HuH-7 (cell line): ENCODE data around the gene SERTAD4.

Experiments
- DNase-seq: peaks from one replicate; pipeline ENCODE4 v3.0.0; 2011; ENCODE audit warnings: low spot score

The SERTAD4 gene

DNA sequence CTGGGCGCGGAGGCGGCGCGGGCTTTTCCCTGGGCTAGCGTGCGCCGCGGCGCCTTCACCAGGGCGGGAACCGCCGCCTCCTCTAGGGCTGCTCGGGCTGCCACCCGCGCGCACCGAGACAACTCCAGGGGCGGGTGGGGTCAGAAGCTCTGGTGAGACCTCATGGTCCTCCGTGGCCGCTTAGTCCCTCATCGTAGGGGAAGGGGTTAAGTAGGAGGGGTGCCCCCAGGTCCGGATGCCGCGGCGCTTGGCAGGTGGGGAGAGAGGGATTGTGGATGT is 559 bp downstream of the SERTAD4 start:
- no peak for DNase-seq

DNA sequence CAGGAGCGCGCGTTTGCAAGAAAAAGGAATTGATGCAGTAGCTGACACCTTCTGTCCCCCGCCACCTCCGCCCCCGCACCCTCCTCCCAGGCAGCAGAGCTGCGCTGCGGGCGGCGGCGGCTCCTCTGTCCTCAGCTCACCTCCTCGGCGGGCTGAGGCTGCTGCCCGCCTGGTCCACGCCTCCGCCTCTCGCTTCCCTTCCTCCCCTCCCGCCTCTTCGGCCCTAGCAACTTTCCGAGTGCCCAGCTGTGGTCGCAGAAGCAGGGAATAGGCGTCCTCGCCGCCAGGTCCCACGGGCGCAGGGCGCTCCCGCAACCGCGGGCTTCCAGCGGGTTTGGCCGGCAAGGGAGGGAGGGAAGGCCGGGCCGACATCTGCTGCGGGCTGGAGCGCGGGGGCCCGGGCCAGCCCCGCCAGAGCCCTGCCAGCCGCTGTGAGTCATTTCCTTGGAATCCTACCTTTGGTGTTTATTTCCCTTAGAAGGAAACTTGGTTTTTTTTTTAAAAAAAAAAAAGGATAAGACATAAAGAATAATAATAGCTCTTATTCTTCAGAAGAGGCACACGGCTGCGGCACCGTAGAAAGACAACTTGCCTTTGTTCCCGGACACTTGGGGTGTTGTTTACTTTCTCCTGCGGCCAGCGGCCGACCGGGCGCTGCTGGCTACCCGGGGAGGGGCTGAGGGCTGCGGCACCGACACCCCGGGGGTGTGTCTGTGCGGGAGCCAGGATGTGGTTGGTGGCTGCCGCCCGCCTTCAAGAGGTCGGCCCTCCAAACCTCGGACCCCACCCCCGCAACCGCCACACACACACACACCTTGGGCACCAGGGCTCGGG is 1.1 kb downstream of the SERTAD4 start:
- DNase-seq, result no peak

DNA sequence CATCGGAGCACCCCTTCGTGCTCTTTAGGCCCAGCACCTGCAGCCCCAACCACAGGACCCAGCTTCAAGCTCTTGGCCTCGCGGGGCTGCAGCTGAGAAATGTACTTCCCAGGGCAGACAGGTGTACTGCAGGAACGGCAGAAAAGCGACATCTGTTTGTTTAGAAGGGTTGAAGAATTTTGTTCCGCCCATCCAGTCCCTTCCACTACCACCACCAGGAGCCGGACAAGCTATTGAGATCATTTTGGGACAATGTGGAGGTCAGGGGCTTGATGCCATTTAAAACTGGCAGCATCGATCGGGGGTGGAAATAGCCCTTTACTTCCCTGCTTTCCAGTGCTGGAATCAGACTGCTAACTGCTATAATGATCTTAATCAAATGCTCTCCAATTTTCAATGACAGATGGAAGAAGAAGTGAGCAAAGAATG is 1.7 kb downstream of the SERTAD4 start:
- no peak for DNase-seq

DNA sequence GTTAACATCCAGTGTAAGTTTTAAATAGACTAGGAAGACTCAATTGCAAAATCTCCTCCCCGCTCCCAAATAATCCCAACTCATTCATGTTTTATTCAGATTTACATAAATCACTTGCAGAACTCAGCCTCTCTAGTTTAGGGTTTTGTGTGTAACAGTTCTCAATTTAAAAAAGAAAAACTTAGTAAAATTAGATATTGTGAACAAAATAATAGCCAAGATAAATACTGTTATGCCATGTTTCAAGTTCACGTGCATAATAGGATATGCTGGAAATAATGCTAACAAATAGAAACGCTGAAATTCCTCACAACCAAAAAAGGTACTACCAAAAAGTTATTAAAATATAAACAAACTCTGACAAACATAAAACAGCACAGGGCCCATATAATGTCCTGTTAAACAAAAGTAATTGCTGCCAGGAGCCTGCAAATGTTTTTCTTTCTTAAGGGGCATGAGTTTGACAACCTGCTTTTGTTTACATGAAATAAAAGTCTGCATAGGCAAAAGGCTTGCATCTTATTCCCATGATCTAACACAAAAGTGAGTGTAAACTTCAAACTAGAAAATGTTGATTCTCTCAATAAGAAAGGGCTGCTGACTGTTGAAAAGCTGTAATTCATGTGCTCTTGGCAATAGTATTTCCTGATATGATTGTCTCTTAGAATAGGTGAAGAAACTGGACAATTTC is 2.9 kb downstream of the SERTAD4 start:
- DNase-seq, result no peak

DNA sequence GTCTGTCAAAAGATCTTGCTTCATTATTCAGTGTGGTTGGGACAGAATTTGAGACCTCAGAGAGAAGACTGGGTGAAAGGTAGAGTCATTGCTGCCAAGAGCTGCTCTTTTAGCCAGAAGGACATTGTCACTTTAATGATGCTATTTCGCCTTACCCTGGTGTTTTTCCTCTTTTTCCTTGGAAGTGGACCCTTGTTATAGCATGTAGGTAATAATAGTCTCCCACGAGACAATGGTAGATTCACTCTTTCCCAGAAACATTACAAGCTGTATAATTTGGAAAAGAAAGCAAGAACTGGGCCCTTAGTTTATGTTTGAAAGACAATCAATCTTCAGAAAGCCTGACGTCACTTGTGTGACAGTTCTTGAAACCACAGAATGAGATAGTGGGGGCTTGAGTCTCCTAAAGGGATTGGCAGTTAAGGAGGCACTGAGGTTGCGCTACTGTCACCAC is 3.8 kb downstream of the SERTAD4 start:
- no peak for DNase-seq

DNA sequence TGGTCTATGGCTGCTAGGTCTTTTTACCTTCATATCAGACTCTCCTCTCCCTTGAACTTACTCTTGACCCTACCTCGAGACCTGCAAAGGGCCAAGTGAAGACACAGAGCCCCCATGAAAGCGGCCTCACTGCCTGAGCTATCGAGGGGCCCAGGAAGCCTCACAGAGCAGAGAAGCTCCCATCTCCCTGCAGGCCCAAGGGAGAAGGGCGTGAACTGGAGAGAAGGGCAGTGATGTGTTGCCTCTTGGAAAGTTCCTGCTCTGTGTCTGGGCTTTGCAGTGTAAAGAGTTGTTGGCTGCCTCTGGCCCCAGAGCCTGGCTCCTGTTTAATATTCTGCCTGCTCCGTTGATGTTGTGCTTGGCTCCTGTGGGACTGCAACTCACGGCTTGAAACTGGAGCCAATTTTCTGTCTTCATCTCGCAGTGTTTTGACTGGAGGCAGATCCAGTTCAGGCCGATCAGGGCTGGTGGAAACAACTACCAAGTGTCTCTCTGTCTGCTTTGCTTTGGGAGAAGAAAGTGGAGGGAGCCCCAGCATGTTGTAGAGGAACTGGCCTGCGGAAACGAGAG is 4.3 kb downstream of the SERTAD4 start:
- DNase-seq, result no peak

DNA sequence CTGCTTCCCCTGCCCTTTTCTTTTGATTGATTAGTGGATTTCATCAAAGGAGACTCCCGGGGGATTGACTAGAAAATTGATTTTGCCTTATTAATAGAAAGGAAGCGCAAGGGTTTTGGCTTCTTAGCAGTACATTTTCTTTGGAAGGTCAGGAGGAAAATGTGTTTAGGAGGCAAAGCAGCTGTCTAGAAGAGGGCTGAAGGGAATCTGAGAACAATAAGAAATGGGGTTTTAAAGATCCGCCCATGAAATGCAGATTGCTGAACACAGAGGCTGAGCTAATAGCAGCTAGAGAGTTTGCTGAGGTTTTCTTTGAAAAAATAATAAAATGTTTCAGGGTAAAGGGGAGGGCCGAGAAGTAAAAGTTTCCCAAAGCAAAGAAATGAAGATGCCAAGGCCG is 4.9 kb downstream of the SERTAD4 start:
- no peak for DNase-seq

DNA sequence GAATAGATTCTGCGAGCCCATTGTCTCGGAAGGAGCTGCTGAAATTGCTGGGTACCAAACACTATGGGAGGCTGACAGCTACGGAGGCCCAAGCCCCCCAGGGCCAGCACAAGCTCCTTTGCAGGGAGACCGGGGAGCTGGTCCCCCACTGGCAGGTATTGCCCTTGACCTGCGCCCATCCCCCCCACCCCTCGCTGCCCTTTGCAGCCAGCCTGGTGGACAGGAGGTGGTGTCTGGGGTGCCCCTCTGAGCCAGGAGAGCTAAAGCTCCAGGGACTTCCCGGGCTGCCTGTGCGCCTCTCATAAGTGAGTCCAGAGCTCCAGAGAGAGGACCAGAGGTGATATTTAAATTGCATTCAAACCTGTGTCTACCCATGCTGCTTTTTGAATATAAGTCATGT is 5.4 kb downstream of the SERTAD4 start:
- DNase-seq, result no peak

DNA sequence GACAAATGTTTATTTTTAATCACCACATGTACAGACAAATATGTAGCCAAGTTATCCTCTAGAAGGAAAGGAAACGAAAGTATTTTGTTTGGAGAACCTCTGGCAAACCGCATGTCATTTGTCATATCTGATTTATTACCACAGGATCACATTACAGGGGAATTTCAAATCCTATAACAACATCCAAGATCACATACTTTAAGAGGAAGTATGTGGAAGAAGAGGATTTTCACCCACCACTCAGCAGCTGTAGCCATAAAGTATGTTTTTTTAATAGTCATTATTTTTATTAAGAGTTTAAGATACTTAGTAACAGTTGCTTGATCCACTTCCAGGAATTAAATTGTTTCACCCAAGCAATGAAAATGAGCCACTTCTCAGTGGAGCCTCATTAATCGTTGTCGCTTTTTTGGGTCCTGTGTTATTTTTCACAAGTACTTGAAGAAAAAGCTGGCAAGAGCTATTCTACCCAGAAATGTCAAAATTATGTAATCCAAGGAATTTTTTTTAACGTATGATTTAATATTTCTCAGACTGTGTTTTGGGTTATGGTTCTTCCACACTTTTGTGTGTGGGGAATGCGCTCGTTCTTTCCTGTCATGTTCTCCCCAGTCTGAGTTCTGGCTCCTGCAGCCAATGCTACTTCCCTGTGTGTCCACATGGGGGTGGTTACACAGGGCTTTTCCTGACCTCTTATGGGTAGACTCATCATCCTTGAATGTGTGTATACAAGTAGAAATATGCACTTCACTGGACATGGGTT is 6.9 kb downstream of the SERTAD4 start:
- DNase-seq, result no peak

DNA sequence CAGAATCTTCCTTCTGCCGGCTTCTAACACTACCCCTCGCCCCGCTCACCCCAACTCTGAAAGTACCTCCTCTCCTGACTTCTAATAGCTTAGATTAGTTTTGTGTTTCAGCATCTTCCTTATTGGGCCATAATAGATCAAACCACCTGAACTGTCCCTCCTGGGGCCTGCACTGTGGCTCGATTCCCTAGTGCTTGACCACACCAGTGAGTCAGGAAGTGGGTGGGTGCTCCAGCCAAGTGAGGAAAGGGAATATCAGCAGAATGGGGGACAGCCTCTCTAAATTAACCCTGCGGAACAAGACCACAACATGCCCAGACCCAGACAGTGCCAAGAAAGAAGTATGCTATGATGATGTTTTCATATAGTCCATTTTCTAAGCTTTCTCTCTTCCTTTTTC is 8.5 kb downstream of the SERTAD4 start:
- no peak for DNase-seq

DNA sequence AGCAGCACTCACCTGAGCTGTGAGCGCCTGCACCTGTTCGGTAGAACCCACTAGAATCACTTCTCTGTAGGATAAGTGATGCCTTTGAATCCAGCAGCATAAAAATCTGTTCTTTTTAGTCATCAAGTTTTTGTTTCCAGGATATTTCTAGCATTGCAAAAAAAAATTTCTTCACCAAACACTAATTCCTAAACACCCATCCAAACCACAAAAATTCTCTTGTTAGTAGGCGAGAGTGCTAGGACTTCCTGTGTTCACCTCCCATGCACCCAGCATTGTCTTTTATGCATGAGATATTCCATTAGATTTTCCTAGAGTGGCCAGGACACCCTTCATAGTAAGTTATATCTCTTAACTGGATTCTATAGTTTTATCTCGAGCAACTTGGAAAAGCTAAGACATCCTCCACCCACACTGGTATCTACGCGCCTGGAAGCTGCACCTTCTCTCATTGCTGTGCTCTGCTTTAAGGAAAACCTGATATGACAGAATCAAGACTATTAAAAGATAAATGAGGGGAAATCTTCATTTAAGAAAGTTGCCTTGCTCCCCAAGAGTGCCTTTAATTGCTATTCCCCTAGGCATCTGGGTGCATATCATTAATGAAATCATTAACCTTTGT is 12.3 kb downstream of the SERTAD4 start:
- no peak for DNase-seq

DNA sequence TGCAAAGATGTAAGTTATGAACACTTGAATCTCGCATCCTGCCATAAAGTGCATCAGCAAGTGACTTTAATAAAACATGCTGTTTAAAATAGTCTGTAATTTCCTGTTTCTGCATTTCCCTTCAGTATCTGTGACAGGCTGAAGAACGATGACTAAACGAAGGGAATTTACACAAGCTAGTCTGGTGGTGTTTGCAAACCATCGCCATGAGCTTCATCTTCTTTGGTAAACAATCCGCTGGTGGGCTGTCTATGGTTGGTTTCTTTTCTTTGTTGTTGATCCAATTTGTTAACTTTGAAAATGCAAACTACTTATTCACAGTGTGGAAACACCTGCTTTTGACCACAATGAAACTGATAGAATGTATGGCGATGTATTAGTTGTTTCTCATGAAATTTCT is 13.9 kb downstream of the SERTAD4 start:
- no peak for DNase-seq

DNA sequence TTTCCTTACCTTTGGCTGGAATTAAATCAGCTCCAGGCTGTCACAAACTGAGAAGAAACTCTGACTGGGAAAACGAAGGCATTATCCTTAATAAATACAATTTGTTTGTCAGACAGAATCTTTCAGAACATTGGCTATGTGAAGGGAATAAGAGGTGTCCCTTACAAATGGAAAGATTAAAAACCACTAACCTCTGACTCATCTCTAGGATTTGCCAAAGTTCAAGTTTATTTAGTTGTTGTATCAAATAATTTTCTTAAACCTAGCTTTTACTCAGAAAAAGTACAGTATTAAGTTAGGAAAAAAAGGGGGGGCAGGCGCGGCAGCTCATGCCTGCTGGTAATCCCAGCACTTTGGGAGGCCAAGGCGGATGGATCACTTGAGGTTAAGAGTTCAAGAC is 15.7 kb downstream of the SERTAD4 start:
- DNase-seq, result no peak

DNA sequence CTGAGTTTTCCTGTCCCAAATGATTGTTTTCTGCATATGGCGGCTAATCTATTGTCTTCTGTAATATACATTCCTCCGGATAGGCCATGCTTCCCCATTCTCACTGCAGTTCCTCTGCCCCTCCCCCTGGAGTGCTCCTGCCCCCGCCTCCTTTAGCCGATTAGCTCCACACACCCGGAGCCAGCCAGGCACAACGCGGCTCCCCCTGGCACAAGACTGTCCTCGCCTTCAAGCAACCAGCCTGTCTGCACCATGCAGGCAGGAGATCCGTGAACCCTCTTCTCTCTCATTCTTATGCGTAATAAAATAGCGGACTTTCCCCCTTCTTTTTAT is 18.0 kb downstream of the SERTAD4 start:
- DNase-seq, result no peak

DNA sequence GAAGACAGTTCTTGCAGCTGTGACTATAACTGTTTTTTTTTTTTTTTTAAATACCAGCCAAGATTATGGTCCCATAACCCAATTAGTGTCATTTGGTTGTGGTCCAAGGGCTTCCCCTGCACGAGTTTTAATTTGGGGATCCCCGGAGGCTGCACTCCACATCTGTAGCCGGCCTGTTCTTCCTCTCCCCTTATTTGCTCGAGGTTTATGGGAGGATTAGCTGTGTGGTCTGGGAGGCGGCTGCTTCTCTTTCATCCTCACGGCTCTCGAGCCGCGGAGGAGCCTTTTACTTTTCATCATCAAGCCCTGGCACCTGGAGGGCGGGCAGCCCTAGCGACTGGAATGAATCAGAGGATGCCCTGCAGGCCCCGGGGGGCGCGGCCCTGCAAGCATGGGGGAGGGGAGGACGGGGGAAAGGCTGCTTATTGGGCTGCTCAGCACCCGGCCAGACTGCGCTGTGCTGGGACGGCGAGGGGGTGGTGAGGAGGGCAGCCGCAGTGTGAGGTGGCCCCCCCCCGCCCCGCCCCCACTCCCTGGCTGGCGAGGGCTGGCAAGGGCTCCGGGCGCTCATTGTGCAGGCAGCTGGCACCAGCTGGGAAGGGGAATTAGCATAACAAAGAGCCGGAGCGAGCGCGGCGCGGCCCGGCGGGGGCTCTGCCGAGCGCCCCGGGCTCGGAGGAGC is 18.5 kb downstream of the SERTAD4 start:
- DNase-seq, result no peak

DNA sequence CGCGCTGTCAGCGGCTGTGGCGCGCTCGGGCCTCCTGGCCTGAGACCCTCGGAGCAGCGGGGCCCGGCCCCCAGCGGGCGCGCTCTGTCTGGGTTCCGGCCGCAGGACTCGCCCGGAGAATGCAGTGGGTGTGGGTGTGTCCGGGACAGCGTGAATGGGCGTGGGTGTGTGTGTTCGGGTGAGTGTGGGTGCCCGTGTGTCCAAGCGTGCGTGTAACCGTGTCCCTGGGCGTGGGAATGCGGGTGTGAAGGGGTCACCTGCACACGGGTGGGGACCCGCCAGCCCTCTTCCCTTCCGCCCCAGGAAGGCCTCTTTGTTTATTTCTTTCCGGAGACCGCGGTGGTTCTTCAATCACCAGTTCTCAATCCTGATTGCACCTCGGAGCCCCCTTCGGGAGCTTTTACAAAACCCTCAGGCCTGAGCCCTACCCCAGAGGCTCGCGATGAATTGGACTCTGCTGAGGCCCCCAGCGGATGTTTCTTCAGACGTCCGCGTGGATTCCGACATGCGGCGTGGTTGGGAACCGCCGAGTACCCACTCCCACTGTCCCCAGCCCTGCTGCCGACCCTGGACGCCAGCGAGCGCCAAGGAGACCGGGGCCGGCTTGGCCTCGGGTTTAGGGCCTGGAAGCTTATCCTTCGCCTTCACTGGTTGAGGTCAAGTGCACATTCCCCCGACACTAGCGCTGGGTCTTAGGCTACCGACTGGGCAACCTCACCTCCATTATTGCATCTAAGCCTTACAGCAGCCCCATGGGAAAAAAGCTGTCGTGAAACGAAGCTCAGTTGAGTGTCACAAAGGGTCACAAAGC is 19.3 kb downstream of the SERTAD4 start:
- DNase-seq, result no peak

DNA sequence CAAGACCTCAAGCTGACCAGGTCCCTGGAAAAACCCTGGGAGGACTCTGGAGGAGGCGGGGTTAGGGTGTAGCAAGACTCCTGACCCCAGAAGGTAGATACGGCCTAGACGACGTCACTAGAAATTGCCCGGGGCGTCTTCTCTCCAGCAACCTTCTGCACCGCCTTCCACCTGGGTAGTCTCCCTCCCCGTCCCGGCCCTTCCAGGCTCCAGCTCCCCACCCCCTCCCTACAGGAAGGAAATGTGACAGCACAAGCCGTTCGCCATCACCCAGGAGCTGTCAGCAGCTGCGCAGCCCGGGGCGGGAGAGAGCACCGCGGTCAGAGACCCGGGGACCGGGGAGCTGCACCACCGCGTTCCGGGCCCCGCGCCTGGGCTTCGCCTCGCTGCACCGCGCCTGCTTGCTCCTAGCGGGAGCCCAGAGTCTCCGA is 20.0 kb downstream of the SERTAD4 start:
- DNase-seq, result no peak

DNA sequence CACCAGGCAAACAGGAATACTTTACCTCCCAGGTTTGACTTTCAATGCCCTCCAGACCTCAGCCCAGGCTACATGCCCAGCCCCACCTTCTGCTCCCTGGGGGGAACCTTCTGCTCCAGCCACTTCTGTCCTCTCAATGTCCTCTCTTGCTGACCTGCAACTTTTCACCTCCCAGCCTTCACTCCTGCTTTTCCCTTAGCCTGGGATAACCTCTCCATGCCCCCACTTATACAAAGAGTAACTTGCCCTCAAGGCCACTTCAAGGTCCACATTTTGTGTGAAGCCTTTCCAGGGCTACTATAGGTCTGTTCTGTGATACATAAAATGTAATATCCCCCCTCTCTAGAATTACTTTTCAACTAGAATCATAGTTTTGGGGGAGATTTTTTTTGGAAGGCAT is 21.7 kb downstream of the SERTAD4 start:
- DNase-seq, result no peak

DNA sequence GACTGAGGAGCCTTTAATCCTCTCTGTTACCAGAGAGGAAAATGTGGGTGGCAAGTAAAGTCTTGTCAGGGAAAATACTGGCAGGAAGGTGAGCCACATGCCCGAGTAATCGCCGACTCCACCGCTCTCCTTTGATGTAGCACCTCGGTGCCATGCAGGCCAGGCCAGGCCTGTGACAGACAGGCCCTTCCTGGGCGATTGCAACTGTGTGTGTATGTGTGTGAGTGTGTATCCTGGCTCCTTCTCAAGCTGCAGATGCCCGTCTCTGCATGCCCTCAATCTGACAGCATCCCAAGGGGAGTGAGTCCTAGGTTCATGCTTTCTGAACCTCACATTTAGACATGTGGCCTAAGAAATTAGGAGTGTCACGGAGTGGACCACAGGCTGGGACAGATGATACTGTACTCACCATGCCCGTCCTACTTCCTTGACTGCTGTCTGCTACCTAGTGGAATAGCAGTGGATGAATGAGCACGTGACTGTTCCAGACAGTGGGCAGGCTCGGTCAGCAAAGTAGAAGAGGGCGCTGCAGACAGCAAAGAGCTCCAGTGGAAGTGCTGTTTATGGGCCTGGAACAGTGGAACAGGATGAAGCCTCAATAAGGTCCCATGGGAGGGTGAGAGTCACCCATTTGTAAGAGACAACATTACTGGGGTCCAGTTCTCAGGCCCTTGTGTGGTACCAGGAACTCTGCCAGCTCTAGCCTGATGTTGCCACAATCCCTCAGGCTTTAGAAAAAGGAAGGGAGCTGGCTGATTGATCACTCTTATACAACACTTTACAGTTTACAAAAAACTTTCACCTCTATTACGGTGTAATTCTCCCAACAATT is 25.3 kb downstream of the SERTAD4 start:
- no peak for DNase-seq

DNA sequence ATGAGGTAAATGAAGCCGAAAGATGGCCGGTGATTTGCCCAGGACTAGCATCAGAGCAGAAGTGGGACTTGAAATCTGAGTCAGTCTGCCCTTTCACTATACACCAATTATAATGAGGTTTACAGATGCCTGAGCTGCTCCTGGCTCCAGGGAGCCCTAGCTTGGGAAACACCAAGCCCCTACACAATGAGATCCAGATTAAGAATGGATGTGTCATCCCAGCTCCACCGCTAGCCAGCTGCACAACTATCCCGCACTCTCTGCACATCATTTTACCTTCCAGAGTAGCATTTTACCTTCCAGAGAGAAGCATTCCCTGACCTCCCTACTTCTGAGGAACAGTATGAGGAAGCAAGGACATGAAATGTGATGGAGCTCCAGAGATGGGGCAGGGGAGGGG is 27.0 kb downstream of the SERTAD4 start:
- DNase-seq, result no peak
